Progenitor cell of endocrine pancreas (in vitro differentiated cells): ENCODE results near the gene SPSB4. TPM values are rescaled to one million over a fixed set of nuclear protein-coding genes. Genes with fewer than 3 reads are reported as not detected.

ENCODE experiments used
- DNase-seq: peaks from one replicate; pipeline ENCODE4 v3.0.0; 2021; ENCODE audit warnings: low spot score; ENCODE audit not compliant: unreplicated experiment
- H3K27ac Mint-ChIP-seq: 2 replicates; pipeline ENCODE4 v1.8.0; 2021; ENCODE audit warnings: mild to moderate bottlenecking, moderate library complexity, mixed read lengths
- H3K27me3 Mint-ChIP-seq: 2 replicates; pipeline ENCODE4 v1.8.0; 2021; ENCODE audit warnings: mixed read lengths
- H3K36me3 Mint-ChIP-seq: 2 replicates; pipeline ENCODE4 v1.8.0; 2022; ENCODE audit warnings: mixed read lengths; ENCODE audit not compliant: insufficient read depth
- H3K4me1 Mint-ChIP-seq: 2 replicates; pipeline ENCODE4 v1.8.0; 2021; ENCODE audit warnings: low read depth, mixed read lengths
- H3K4me3 Mint-ChIP-seq: 2 replicates; pipeline ENCODE4 v1.8.0; 2021; ENCODE audit warnings: low read depth, mild to moderate bottlenecking, moderate library complexity, mixed read lengths
- H3K9me3 Mint-ChIP-seq: 2 replicates; pipeline ENCODE4 v1.8.0; 2021; ENCODE audit warnings: low read depth, mixed read lengths
- CTCF ChIP-seq: fragments of 200-600 bp; sonication (generic); IDR thresholded peaks from one replicate; pipeline ENCODE4 v1.5.0; 2021; ENCODE audit warnings: antibody characterized with exemption, mild to moderate bottlenecking; ENCODE audit not compliant: unreplicated experiment
- total RNA-seq: library from RNA; stranded (reverse); gene quantifications from 2 replicates; pipeline ENCODE4 v1.2.1, GENCODE V29; 2021

The SPSB4 gene
- total RNA-seq, 1 donor from 2014 or later: 9.5 TPM

- DNase-seq: no peak
- Mint-ChIP-seq H3K27me3 (no peaks in the 10 kb centered on the region), H3K27ac (no peak overlapping the region), H3K36me3 (no peaks in the 10 kb centered on the region), H3K4me1 (peaks cover 8% of the 10 kb centered on the region), H3K9me3 (no peaks in the 10 kb centered on the region), H3K4me3 (no peak overlapping the region)
- no peak for TF ChIP-seq CTCF
Measured at GRCh38 chr3:141150931-141151330, 99.8 kb downstream of the SPSB4 start.

- Mint-ChIP-seq H3K36me3 (no peaks in the 10 kb centered on the region), H3K27ac (no peak overlapping the region), H3K27me3 (no peaks in the 10 kb centered on the region), H3K9me3 (no peaks in the 10 kb centered on the region), H3K4me1 (peaks cover 8% of the 10 kb centered on the region), H3K4me3 (no peak overlapping the region)
- no peak for TF ChIP-seq CTCF
- no peak for DNase-seq
Measured at GRCh38 chr3:141151439-141151838, 100.3 kb downstream of the SPSB4 start.

DNA sequence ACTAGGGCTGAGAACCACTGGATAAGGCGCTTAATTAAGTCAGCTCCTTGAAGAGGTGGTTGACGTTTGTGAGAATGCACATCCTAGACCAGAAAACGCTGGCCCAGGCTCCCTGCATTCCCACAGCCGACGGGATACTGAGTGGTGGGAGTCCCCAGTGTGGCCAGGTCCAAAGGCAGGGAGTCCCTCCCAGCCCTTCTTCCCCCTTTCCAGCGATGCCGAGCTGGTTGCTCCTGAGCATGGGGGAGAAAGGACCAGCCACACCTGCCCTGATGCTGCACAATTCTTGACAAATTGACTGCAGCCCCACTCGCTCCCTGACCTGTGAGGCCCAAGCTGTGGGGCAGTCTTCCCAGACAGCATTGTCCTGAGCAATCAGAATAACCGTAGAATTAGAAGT is 101.0 kb downstream of the SPSB4 start:
- Mint-ChIP-seq H3K36me3 (no peaks in the 10 kb centered on the region), H3K4me1 (peaks cover 8% of the 10 kb centered on the region), H3K9me3 (no peaks in the 10 kb centered on the region), H3K4me3 (no peak overlapping the region), H3K27ac (no peak overlapping the region), H3K27me3 (no peaks in the 10 kb centered on the region)
- TF ChIP-seq CTCF: no peak
- DNase-seq: no peak

DNA sequence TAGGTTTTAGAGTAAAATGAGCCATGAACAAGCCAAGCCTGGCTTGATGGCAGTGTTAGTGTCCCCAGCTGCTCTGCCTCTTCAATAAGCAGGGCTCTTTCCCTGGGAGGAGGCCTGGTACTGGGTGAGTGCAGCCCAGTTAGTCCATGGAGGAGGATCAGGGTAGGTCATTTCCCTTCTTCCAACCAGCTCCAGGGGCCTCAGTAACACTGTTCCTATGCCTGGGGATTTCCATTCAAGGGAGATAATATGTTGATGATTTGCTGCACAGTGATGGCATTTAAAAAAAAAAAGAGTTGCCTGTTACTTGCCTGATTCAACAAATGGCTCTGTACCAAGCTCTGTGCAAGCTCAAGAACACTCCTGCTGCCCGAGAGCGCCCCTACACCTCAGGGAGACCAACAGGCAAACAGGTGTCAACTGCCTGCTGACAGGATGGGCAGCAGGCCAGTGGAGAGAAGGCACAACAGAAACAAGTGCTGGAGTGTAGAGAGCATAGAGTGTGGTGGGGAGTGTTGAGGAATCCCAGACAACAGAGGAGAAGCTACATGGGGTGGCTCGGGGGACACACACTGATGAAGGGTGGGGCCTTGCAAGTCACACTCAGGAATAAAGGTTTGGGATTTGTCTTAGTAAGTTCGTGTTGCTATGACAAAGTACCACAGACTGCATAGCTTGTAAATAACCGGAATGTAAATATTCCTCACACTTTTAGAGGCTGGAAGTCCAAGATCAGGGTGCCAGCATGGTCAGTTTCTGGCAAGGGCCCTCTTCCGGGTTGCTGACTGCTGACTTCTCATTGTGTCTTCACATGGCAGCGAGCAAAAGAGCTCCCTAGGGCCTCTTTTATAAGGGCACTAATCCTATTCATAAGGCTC is 101.9 kb downstream of the SPSB4 start:
- Mint-ChIP-seq H3K4me3 (no peak overlapping the region), H3K27ac (no peak overlapping the region), H3K36me3 (no peaks in the 10 kb centered on the region), H3K27me3 (no peaks in the 10 kb centered on the region), H3K9me3 (no peaks in the 10 kb centered on the region), H3K4me1 (peaks cover 8% of the 10 kb centered on the region)
- DNase-seq: no peak
- TF ChIP-seq CTCF: no peak

- H3K4me3 Mint-ChIP-seq: no peak overlapping the region
Measured at GRCh38 chr3:141153679-141153966, 102.5 kb downstream of the SPSB4 start.

More at GRCh38 chr3:141153679-141153966, 102.5 kb downstream of the SPSB4 start:
- no peak for DNase-seq
- Mint-ChIP-seq H3K4me1 (peaks cover 8% of the 10 kb centered on the region), H3K36me3 (peaks cover 1% of the 10 kb centered on the region), H3K27me3 (no peaks in the 10 kb centered on the region), H3K9me3 (peaks cover 2% of the 10 kb centered on the region), H3K27ac (no peak overlapping the region)
- no peak for TF ChIP-seq CTCF
